ENCODE results near the gene SBNO2. TPM values are rescaled to one million over a fixed set of nuclear protein-coding genes. Genes with fewer than 3 reads are reported as not detected.
A peak's percentile ranks its signal among the peaks of the same experiment; 100 is the strongest.

Gene SBNO2
- total and polyA plus RNA-seq, 10 donors, result 16.2 to 230 (median 112) TPM

DNA sequence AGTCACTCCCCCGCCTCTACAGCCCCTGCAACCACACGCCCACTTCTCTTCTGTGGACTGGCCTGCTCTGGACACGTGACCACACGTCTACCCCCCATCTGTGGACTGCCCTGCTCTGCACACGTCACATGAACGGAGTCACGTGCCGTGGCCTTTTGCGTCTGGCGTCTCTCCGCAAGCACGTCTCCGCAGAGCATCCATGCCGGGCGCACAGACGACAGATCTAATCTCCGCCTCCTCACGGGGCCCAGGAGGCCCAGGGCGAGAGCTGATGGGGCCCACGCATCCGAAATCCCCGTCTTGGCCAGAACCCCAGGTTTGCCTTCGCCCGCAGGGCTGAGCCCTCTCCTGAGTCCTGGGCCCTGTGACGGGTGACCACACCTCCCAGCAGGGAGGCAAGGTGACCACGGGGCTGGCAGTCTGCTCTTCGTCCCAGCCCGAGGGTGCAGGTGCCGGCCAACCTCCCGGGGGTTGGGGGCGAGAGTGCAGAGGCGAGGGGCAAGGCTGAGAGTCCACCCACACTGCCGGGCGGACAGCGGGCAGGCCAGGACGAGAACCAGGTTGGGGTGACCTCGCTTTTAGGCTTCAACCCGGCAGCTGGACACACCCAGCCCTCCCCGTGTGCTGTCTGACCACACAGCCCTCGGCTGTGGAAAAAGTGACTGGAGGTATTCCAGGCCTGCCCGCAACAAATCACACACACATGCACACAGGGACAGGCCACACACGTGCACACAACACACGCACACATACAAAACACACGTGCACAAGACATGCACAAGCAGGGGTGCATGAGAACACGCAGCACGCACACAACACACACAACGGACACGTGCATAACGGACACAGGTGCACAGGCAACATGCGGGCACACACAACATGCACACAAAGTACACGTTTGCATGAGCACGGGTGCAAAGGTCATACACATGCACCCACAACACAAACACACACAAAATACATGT is 3.9 kb downstream of the SBNO2 start:
- Histone ChIP-seq H3K27me3 (replicated peaks in 1 of 7) (no peaks in the 10 kb centered on the region), H3K36me3 (peaks cover 0 to 58% (median 12%) of the 10 kb centered on the region in 6 donors), H3K9me3 (no peaks in the 10 kb centered on the region), H3K27ac (peak overlapping the region in 7 of 8 donors; percentile 80 to 99 (median 87)), H3K4me3 (peak overlapping the region in 1 of 8 donors; percentile 92), H3K4me1 (peaks cover 33 to 92% (median 78%) of the 10 kb centered on the region in 6 donors)
- intact Hi-C loops (cut with DNase I; ENCODE audit: low total_unique reads), result no loop called here
- DNase-seq, result peak; percentile 79
- 76 to 87% (median 82%) methylated on average over 32 to 52 of the region's 52 CpGs for WGBS, 5 donors
- TF ChIP-seq POLR2AphosphoS5 (IDR thresholded peaks at IDR 0.05), result peak; percentile 66 to 87 (median 83)
- no peak for TF ChIP-seq POLR2A (IDR thresholded peaks at IDR 0.05)
- TF ChIP-seq, protein P1, sequence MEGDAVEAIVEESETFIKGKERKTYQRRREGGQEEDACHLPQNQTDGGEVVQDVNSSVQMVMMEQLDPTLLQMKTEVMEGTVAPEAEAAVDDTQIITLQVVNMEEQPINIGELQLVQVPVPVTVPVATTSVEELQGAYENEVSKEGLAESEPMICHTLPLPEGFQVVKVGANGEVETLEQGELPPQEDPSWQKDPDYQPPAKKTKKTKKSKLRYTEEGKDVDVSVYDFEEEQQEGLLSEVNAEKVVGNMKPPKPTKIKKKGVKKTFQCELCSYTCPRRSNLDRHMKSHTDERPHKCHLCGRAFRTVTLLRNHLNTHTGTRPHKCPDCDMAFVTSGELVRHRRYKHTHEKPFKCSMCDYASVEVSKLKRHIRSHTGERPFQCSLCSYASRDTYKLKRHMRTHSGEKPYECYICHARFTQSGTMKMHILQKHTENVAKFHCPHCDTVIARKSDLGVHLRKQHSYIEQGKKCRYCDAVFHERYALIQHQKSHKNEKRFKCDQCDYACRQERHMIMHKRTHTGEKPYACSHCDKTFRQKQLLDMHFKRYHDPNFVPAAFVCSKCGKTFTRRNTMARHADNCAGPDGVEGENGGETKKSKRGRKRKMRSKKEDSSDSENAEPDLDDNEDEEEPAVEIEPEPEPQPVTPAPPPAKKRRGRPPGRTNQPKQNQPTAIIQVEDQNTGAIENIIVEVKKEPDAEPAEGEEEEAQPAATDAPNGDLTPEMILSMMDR (IDR thresholded peaks at IDR 0.05 in 8 of 11, conservative IDR thresholded peaks at IDR 0.05 in 3 of 11), result no peak

- intact Hi-C loops (cut with DNase I; ENCODE audit: low total_unique reads), result no loop called here
- TF ChIP-seq, protein P1 (IDR thresholded peaks at IDR 0.05 in 8 of 11, conservative IDR thresholded peaks at IDR 0.05 in 3 of 11), result no peak
- TF ChIP-seq POLR2AphosphoS5 (IDR thresholded peaks at IDR 0.05) (no peak), POLR2A (IDR thresholded peaks at IDR 0.05) (no peak)
- Histone ChIP-seq H3K4me1 (peaks cover 30 to 88% (median 78%) of the 10 kb centered on the region in 6 donors), H3K9me3 (no peaks in the 10 kb centered on the region), H3K4me3 (peak overlapping the region in 7 of 8 donors; percentile 10 to 92 (median 24)), H3K36me3 (peaks cover 0 to 58% (median 12%) of the 10 kb centered on the region in 6 donors), H3K27me3 (replicated peaks in 1 of 7) (no peaks in the 10 kb centered on the region), H3K27ac (peak overlapping the region; percentile 74 to 99 (median 86))
- DNase-seq, result no peak
- WGBS, 5 donors, result 65 to 81% (median 78%) methylated on average over 4 to 10 of the region's 10 CpGs
These were observed 4.7 kb downstream of the SBNO2 start for GRCh38 chr19:1169411-1169791.

DNA sequence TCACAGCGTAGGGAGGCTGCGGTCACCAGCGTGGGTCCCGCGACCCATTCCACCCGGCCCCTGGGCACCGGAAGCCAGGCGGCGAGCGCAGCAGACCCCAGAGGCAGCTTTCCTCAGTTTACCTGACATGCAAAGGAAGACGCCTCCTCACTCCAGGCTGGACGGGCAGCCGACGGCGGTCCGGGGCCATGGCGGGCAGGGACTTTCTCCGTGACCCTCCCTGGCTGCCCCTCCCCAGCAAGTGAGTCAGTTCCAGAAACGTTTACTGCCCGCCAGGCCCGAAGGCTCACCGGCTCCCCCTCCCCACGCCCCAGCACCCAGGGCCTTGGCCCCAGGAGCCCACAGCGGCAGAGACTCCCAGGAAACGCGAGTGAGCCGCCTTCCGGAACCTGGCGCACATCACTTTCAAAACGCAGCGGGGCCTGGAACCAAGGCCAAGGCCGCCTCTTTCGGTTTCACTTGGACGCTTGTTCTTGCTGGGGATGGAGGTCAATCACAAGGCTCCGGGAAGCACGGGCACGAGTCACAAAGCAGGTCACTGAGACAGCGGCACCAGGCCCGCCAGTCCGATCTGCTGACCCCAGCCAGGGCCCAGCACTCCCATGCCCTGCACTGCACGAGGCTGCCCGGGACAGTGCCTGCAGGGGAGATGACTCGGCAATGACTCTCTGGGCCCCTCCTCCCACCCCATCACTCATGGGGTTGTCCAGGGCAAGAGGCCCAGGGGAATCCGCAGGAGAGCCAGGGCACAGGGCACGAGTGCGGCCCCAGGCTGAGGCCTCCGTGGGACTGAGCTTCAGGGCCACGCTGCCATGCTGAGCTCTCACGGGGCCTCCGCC is 5.3 kb downstream of the SBNO2 start:
- no peak for TF ChIP-seq POLR2A (IDR thresholded peaks at IDR 0.05)
- peak; percentile 77 to 85 (median 83) for TF ChIP-seq POLR2AphosphoS5 (IDR thresholded peaks at IDR 0.05)
- Histone ChIP-seq H3K9me3 (no peaks in the 10 kb centered on the region), H3K36me3 (peaks cover 0 to 58% (median 12%) of the 10 kb centered on the region in 6 donors), H3K27ac (peak overlapping the region; percentile 74 to 99 (median 86)), H3K4me3 (peak overlapping the region in 7 of 8 donors; percentile 19 to 92 (median 24)), H3K4me1 (peaks cover 32 to 89% (median 80%) of the 10 kb centered on the region in 6 donors), H3K27me3 (replicated peaks in 1 of 7) (no peaks in the 10 kb centered on the region)
- DNase-seq, result peak; percentile 85
- WGBS, 5 donors, result 48 to 89% (median 64%) methylated on average over 34 to 50 of the region's 50 CpGs
- intact Hi-C loops (cut with DNase I; ENCODE audit: low total_unique reads), result no loop called here

Measured in spleen (tissue), 11 donors.